GM12878 (cell line): Measurements from ENCODE around the gene ATXN2. TPM values are rescaled to one million over a fixed set of nuclear protein-coding genes. Genes with fewer than 3 reads are reported as not detected.

ENCODE experiments used
- BCL3 ChIP-seq: IDR thresholded peaks from 2 replicates; pipeline ENCODE4 v1.6.1; 2011; ENCODE audit warnings: borderline replicate concordance, low read depth, mild to moderate bottlenecking, moderate library complexity, low read length; ENCODE audit not compliant: insufficient read depth, poor library complexity, severe bottlenecking
- EGR1 ChIP-seq, 2 experiments: IDR thresholded peaks; 1 replicate in 1 of 2; 2 replicates in 1 of 2; pipeline ENCODE4 v1.6.1; 2011 to 2012; ENCODE audit warnings: low read depth in 2 of 2, low read length in 2 of 2, borderline replicate concordance in 1 of 2, mild to moderate bottlenecking in 1 of 2, moderate library complexity in 1 of 2
- JUND ChIP-seq: IDR thresholded peaks from 2 replicates; pipeline ENCODE4 v1.6.1; 2012; ENCODE audit warnings: low read depth, mild to moderate bottlenecking, low read length, improper control_type of control experiment, moderate library complexity
- PML ChIP-seq: IDR thresholded peaks from 2 replicates; pipeline ENCODE4 v1.6.1; 2012; ENCODE audit warnings: low read length, inconsistent platforms
- RAD21 ChIP-seq: IDR thresholded peaks from 2 replicates; pipeline ENCODE4 v1.6.1; 2011; ENCODE audit warnings: mild to moderate bottlenecking, low read depth, low read length, moderate library complexity; ENCODE audit not compliant: insufficient read depth
- polyA plus RNA-seq, 11 experiments: library from polyadenylated mRNA; depleted of rRNA in 4 of 11; unstranded in 6 of 11; stranded (reverse) in 5 of 11; fragments of >200 nt; fragmentation: Nextera tagmentation in 4 of 11; fragmentation: Illumina TruSeq in 1 of 11; extraction: Ambion mirVana in 4 of 11; extraction: Trizol in 1 of 11; gene quantifications; 1 replicate in 1 of 11; 2 replicates in 10 of 11; pipeline versions ENCODE4 v1.2.1 to v1.2.3, GENCODE V29; 2011 to 2016; ENCODE audit warnings: inconsistent platforms in 2 of 11, missing spikeins in 2 of 11, low read depth in 1 of 11
- total RNA-seq, 4 experiments: library from RNA; depleted of rRNA in 3 of 4; stranded (reverse); fragments of >200 nt in 3 of 4; fragmentation: Illumina TruSeq in 1 of 4; extraction: Trizol in 1 of 4; gene quantifications; 2 replicates each; pipeline versions ENCODE4 v1.2.1 to v1.2.3, GENCODE V29; 2013 to 2021
- TF ChIP-seq, protein P1 (sequence below), 3 experiments: IDR thresholded peaks in 2 of 3; conservative IDR thresholded peaks in 1 of 3; 2 replicates each; pipeline ENCODE4 v1.5.1; 2011; ENCODE audit warnings: low read depth in 3 of 3, low read length in 3 of 3, mild to moderate bottlenecking in 3 of 3, control low read depth in 2 of 3, moderate library complexity in 2 of 3, inconsistent platforms in 1 of 3, mixed read lengths in 1 of 3; ENCODE audit not compliant: control insufficient read depth in 2 of 3, insufficient read depth in 1 of 3; ENCODE audit errors: extremely low read depth in 1 of 3

ATXN2 gene
- total and polyA plus RNA-seq, 10 of the 15 experiments (the other 5 are each of a cell fraction or from before 2014, with no cell fraction given) = 8.8 to 31.5 (median 19.0) TPM

- TF ChIP-seq, protein P1, sequence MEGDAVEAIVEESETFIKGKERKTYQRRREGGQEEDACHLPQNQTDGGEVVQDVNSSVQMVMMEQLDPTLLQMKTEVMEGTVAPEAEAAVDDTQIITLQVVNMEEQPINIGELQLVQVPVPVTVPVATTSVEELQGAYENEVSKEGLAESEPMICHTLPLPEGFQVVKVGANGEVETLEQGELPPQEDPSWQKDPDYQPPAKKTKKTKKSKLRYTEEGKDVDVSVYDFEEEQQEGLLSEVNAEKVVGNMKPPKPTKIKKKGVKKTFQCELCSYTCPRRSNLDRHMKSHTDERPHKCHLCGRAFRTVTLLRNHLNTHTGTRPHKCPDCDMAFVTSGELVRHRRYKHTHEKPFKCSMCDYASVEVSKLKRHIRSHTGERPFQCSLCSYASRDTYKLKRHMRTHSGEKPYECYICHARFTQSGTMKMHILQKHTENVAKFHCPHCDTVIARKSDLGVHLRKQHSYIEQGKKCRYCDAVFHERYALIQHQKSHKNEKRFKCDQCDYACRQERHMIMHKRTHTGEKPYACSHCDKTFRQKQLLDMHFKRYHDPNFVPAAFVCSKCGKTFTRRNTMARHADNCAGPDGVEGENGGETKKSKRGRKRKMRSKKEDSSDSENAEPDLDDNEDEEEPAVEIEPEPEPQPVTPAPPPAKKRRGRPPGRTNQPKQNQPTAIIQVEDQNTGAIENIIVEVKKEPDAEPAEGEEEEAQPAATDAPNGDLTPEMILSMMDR (IDR thresholded peaks at IDR 0.05 in 2 of 3, conservative IDR thresholded peaks at IDR 0.05 in 1 of 3; ENCODE audit: control insufficient read depth in 2 of 3, extremely low read depth in 1 of 3, insufficient read depth in 1 of 3, low read depth in 3 of 3, low read length in 3 of 3) = no peak
- TF ChIP-seq BCL3 (no peak), RAD21 (no peak), JUND (no peak), PML (no peak), EGR1 (IDR thresholded peaks at IDR 0.05; ENCODE audit: borderline replicate concordance in 1 of 2, low read depth in 2 of 2, low read length in 2 of 2) (no peak)
Measured at GRCh38 chr12:111606767-111607230, 7.7 kb upstream of the ATXN2 start (continued).
